ENCODE results near the gene DNAJB14. TPM values are rescaled to one million over a fixed set of nuclear protein-coding genes. Genes with fewer than 3 reads are reported as not detected.

DNAJB14 gene
- total RNA-seq, 1 experiment from 2014 or later: 15.2 TPM

DNA sequence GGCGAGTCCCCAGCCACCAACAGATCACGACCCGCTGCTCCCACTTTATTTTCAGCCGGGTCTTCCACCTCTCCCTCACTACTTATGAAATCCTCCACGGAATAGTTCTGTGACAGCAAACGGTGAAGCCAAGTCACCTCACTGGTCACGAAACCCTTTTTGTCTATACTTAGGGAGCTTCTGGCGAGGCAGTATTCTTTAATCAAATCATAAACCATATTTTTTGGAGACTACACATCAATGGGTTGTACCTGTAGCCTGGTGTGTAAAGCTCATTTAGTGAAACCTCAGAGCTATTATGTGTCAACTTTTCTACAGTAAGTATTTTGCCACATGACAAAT lies 4.5 kb upstream of the DNAJB14 start:
- Histone ChIP-seq H3K27me3 (ENCODE audit: control insufficient read depth, insufficient read depth, low read length) (no peaks in the 10 kb centered on the region), H3K4me3 (ENCODE audit: insufficient read depth, low read depth, low read length) (peak overlapping the region; percentile 46), H3K36me3 (replicated peaks; ENCODE audit: control insufficient read depth, insufficient read depth, low read length) (peaks cover 8% of the 10 kb centered on the region)
- no peak for DNase-seq

DNA sequence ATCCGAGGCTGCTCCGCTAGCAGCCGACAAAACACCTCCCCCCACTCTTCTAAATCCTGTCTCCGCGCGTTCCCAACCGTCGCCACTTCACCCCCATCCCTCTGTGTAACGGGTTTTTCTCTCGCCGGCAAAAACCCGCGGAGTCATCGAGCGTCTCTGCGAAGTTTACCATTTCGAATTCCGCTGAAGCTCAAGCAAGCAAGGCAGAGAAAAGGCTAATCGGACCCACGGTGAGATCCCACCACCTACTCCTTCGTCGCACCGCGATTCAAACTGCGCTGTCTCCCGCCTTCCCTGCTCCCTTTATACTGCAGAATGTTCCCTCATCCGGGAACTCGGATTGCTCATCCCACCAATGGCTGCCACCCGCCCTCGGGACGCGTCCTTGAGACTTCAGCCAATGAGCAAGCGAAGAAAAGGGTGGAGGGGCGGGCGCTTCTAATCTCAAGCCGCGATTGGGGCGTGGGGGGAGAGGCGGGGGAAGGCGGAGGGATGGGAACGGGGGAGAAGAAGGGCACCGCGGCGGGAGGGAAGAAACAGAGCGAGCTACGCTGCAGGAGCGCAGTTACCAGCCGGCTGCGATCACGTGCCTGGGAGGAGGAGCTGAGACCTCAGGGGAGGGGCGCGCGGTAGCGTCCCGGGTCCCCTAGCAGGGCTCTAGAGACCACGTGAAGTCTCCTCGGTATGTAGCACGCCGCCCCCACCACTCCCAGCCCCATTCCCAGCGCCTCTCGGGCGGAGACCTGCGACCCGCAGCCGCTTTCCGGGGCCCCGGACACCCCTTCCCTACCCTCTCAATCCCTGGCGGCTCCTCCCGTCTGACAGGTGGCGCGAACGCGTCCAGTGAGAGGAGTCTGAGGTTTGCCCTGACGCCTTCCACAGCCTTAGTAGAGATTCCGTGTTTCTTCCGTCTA lies 3.8 kb upstream of the DNAJB14 start, which contains the start of gene H2AZ1:
TSS of gene H2AZ1 (minus strand) at position 277 of the 914 bp plus-strand sequence. CDS start at position 172, 105 bp downstream.
- no peaks in the 10 kb centered on the region for H3K27me3 ChIP-seq (ENCODE audit: control insufficient read depth, insufficient read depth, low read length)
- peaks cover 8% of the 10 kb centered on the region for H3K36me3 ChIP-seq (replicated peaks; ENCODE audit: control insufficient read depth, insufficient read depth, low read length)
- peak within 1 kb of the TSS; percentile 88 for H3K4me3 ChIP-seq (ENCODE audit: insufficient read depth, low read depth, low read length)
- DNase-seq: peak; percentile 94

DNA sequence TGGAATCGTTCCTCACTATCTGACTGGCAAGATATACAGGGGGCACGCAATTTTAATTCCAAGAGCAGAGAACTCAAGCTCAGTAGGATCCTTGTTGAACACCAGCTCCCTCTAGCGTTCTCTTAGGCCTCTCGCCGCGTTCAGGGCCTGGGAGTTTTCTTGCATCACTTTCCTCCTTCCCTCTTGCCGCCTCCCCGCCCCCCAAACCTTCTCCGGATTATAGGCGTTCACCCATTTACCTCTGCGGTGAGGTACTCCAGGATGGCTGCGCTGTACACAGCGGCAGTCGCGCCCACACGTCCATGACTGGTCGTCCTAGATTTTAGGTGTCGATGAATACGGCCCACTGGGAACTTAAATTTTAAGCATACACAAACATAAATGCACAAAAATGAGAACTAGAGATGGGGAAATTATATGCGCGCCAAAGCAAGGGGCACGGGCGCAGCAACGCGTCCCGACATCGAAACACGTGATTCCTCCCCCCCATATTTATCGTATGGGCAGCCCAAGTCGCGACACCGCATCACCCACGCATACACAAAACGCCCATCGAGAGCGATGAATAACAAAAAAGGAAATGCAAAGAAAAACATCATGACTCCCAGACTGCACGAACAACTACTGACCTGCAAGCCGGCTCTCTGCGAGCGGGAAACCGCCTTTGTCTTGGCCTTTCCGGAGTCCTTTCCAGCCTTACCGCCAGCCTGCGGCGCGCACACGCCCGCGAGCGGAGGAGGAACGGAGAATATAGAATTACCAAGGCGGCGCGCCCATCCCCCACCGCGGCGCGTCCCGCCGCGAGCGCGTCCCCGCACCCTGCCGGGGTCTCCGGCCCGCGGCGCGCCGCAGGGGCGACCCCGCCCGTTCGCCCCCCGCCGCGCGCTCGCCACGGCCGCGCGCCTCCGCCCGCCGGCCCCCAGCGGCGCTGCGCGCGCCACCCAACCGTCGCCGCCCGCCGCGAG lies 2.9 kb upstream of the DNAJB14 start:
- Histone ChIP-seq H3K27me3 (ENCODE audit: control insufficient read depth, insufficient read depth, low read length) (no peaks in the 10 kb centered on the region), H3K36me3 (replicated peaks; ENCODE audit: control insufficient read depth, insufficient read depth, low read length) (peaks cover 8% of the 10 kb centered on the region)
- peak; percentile 75 for DNase-seq

DNA sequence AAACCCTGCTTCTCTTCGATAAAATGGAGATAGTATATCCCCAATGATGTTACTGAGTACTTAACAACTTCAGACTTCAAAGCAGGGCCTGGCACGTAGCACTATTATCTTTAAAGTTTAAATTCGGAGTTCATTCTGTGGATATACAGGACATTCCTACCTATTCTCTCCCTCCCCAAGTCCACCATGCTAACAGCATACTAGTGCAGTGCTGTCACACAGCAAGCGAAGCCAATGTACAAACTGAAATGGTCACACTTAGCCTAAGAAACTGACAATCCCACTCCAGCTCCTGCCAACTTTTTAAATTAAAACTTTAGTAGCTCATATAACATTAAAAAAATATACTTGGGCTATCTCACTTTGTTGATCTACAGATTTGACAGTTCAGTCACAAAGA lies 1.2 kb upstream of the DNAJB14 start:
- no peaks in the 10 kb centered on the region for H3K27me3 ChIP-seq (ENCODE audit: control insufficient read depth, insufficient read depth, low read length)
- no peak overlapping the region for H3K4me3 ChIP-seq (ENCODE audit: insufficient read depth, low read depth, low read length)
- no peak for DNase-seq
- H3K36me3 ChIP-seq (replicated peaks; ENCODE audit: control insufficient read depth, insufficient read depth, low read length): peaks cover 8% of the 10 kb centered on the region

More for the DNA sequence above, 2.9 kb upstream of the DNAJB14 start:
- peak overlapping the region; percentile 88 for H3K4me3 ChIP-seq (ENCODE audit: insufficient read depth, low read depth, low read length)

DNA sequence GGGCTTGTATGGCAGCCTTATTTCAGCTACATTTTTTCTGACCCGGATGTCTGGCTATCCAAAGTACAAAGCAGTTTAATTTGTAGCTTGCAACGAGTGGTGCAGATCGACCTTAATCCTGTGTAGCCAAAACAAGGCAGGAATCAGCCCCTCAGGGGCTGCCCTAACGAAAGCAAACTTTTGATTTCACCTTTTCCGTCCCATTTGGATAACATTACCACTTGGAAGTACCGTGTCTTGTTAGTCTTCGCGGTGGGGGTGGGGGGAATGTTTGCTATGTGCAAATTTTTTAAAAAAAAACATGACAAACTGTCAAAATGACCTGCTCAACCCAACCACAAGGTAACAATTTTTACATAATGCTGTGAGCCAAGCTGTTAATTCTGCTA lies 766 bp upstream of the DNAJB14 start:
- no peaks in the 10 kb centered on the region for H3K27me3 ChIP-seq (ENCODE audit: control insufficient read depth, insufficient read depth, low read length)
- no peak for DNase-seq
- H3K36me3 ChIP-seq (replicated peaks; ENCODE audit: control insufficient read depth, insufficient read depth, low read length): peaks cover 8% of the 10 kb centered on the region
- peak overlapping the region; percentile 87 for H3K4me3 ChIP-seq (ENCODE audit: insufficient read depth, low read depth, low read length)

DNA sequence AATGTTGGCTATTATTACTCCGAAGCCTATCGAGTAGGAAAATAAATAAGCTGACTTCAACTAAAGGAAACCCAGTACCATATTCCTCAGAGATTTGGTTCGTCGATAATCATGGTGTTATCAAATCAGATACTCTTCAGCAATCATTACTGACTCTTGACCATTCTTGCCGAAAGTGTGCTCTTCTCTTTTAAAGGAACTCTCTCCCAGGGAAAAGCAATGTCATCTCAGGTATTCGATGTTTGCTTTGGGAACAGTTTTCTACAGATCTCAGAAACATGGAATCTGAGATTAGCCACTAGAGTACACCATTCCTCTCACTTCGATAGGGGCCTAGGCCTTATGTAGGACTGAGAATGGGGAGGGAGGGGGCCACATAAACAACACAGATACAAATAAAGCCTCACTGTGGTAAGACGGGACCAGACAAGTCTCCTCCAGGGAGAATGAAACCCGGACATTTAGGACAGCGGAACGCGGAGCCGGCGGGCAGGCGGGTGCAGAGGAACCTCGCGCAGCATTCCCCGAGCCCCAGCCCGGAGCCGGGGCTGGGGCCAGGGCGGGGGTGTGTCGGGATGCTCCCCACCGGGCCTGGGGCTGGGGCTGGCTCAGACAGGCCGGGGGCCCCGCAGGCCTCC lies 581 bp downstream of the DNAJB14 start:
- DNase-seq: peak; percentile 79
- H3K36me3 ChIP-seq (replicated peaks; ENCODE audit: control insufficient read depth, insufficient read depth, low read length): peaks cover 8% of the 10 kb centered on the region
- H3K4me3 ChIP-seq (ENCODE audit: insufficient read depth, low read depth, low read length): peak overlapping the region; percentile 87
- no peaks in the 10 kb centered on the region for H3K27me3 ChIP-seq (ENCODE audit: control insufficient read depth, insufficient read depth, low read length)

DNA sequence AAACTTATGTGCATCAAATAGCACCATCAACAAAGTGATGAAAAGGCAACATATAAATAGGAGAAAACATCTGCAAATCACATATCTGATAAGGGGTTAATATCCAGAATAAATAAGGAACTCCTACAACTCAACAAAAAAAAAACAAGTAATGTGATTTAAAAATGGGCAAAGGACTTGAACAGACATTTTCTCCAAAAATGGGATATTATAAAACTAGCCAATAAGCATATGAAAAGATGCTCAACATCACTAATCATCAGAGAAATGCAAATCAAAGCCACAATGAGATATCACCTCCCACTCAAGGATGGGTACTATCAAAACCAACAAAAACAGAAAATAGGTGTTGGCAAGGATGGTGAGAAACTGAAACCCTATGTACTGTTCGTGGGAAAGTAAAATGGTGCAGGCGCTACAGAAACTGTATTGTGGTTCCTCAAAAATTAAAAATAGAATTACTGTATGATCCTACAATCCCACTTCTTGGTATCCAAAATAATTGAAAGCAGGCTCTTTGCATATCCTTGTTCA lies 2.4 kb downstream of the DNAJB14 start:
- H3K36me3 ChIP-seq (replicated peaks; ENCODE audit: control insufficient read depth, insufficient read depth, low read length): peaks cover 8% of the 10 kb centered on the region
- H3K4me3 ChIP-seq (ENCODE audit: insufficient read depth, low read depth, low read length): no peak overlapping the region
- DNase-seq: no peak
- no peaks in the 10 kb centered on the region for H3K27me3 ChIP-seq (ENCODE audit: control insufficient read depth, insufficient read depth, low read length)

DNA sequence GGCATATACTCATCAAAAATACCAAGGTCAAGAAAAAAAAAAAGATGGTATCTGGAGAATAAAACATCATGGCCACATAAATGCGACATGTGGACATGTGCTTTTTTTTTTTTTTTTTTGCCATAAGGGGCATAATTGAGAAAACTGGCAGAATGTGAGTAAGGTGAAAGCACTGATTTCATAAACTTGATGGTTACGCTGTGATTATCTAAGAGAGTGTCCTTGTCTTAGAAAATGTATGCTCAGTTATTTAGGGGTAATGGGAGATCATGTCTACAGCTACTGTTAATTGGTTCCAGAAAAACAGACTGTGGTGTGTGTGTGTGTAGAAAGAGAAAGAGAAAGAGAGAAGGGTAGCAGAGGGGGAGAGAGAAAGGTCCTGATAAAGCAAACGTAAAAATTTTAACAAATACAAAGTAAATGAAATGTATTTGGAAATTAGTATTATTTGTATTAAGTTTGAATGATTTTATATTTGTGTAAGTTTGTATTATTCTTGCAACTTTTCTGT lies 8.1 kb downstream of the DNAJB14 start:
- no peak for DNase-seq
- Histone ChIP-seq H3K36me3 (replicated peaks; ENCODE audit: control insufficient read depth, insufficient read depth, low read length) (no peaks in the 10 kb centered on the region; the same call in 1 of the 2 replicates), H3K27me3 (ENCODE audit: control insufficient read depth, insufficient read depth, low read length) (no peaks in the 10 kb centered on the region), H3K4me3 (ENCODE audit: insufficient read depth, low read depth, low read length) (no peak overlapping the region)

DNA sequence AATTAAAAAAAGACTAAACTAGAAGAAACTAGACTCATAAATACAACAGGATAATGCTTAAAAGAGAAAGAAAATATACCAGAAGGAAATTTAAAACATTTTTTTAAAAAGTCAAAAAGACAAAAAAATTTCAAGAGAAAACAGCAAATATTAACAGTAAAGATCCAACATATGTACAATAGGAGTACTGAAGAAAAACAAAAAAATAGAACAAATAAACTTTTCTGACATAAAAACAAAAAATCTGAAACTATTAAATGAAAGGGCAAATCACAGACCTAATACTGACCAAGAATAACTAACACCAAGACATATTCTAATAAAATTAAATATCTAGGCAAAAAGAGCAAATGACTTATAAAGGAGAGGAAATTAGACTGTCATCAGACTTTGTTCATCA lies 11.5 kb downstream of the DNAJB14 start:
- Histone ChIP-seq H3K27me3 (ENCODE audit: control insufficient read depth, insufficient read depth, low read length) (no peaks in the 10 kb centered on the region), H3K36me3 (replicated peaks; ENCODE audit: control insufficient read depth, insufficient read depth, low read length) (no peaks in the 10 kb centered on the region), H3K4me3 (ENCODE audit: insufficient read depth, low read depth, low read length) (no peak overlapping the region)
- DNase-seq: no peak

DNA sequence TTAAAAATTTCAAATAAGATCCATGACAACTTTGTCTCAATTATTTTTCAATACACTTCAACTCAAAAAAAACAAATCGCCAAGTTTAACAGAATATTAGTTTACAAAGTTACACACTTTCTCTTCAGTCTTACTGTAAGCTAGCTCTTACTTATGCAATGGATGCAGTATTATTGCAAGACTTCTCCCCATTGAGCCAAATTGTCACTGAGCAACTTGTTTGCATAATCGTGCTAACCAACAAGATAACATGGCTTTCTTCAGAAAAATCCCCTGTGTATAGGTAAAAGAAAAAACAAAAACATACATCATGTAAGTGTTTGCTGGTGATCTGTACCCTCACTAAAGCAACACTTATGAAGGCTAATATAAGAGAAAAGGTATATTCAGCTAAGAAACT lies 18.9 kb downstream of the DNAJB14 start:
- H3K27me3 ChIP-seq (ENCODE audit: control insufficient read depth, insufficient read depth, low read length): no peaks in the 10 kb centered on the region
- no peak for DNase-seq
- H3K4me3 ChIP-seq (ENCODE audit: insufficient read depth, low read depth, low read length): no peak overlapping the region
- no peaks in the 10 kb centered on the region for H3K36me3 ChIP-seq (replicated peaks; ENCODE audit: control insufficient read depth, insufficient read depth, low read length)

DNA sequence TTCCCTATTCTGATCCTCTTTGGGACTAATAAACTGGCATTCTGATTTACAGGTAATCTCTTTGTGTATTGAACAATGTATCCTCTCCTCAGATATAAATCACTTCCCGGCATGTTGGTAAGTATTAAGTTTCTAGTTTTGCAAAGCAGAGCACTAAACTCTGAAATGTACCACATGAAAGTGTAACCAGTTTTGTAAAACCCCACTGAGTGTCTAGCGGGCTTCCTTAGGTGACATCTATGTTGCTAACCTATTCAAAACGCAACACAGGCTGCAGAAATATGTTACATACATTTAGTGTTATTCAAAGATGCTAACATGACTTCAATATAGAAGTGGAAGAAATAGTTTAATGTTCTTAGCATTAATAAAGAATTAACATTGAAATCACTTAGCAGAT lies 25.2 kb downstream of the DNAJB14 start:
- no peaks in the 10 kb centered on the region for H3K27me3 ChIP-seq (ENCODE audit: control insufficient read depth, insufficient read depth, low read length)
- no peak overlapping the region for H3K4me3 ChIP-seq (ENCODE audit: insufficient read depth, low read depth, low read length)
- no peaks in the 10 kb centered on the region; the same call in 1 of the 2 replicates for H3K36me3 ChIP-seq (replicated peaks; ENCODE audit: control insufficient read depth, insufficient read depth, low read length)
- no peak for DNase-seq

DNA sequence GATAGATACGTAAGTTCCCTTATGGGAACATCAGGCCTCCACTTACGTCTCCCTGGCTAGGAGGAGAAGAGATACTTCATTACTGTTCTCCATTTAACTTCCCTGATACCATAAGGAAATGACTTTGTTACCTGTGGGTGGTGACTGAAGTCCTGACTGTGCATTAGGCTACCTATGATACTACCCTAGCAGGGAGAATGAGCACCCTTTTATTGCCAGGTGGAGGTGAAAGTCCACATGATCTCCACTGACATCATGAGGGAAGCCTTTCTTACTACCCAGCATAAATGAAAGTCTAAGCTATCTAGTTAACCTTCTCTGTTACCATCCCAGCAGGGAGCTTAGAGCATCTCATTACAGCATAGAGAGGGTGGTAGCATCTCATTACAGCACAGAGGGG lies 27.8 kb downstream of the DNAJB14 start:
- DNase-seq: no peak
- Histone ChIP-seq H3K36me3 (replicated peaks; ENCODE audit: control insufficient read depth, insufficient read depth, low read length) (no peaks in the 10 kb centered on the region; the same call in 1 of the 2 replicates), H3K27me3 (ENCODE audit: control insufficient read depth, insufficient read depth, low read length) (no peaks in the 10 kb centered on the region), H3K4me3 (ENCODE audit: insufficient read depth, low read depth, low read length) (no peak overlapping the region)

DNA sequence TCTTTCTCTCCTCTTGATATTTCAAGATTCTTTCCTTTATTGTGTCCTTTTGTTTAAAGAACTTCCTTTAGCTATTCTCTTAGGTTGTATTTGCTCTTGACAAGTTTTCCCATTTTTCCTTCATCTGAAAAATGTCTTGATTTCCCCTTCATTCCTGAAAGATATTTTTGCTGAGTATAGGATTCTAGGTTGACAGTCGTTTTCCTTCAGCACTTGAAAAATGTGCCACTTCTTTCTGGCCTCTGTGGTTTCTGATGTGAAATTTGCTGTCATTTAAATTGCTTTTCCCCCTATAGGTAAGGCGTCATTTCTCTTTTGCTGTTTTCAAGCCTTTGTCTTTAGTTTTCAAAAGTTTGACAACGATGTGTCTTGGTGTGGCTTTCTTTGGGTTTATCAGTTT lies 28.8 kb downstream of the DNAJB14 start:
- DNase-seq: no peak
- H3K4me3 ChIP-seq (ENCODE audit: insufficient read depth, low read depth, low read length): no peak overlapping the region
- no peaks in the 10 kb centered on the region; the same call in 1 of the 2 replicates for H3K36me3 ChIP-seq (replicated peaks; ENCODE audit: control insufficient read depth, insufficient read depth, low read length)
- no peaks in the 10 kb centered on the region for H3K27me3 ChIP-seq (ENCODE audit: control insufficient read depth, insufficient read depth, low read length)

DNA sequence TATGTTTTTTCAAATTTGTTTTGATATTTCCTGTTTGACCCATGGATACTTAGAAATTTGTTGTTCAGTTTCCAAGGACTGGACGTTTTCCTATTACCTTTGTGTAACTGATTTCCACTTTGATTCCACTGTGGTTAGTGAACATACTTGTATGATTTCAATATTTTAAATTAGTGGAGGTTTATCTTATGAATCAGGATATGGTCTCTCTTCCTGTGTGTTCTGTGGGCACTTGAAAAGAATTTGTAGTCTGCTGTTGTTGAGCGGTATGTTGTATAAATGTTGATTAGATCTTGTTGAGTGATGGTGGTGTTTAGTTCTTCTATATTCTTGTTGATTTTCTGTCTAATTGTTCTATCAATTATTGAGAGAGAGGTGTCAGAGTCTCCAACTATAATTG lies 31.0 kb downstream of the DNAJB14 start:
- H3K27me3 ChIP-seq (ENCODE audit: control insufficient read depth, insufficient read depth, low read length): no peaks in the 10 kb centered on the region
- H3K4me3 ChIP-seq (ENCODE audit: insufficient read depth, low read depth, low read length): no peak overlapping the region
- DNase-seq: no peak
- no peaks in the 10 kb centered on the region; the same call in 1 of the 2 replicates for H3K36me3 ChIP-seq (replicated peaks; ENCODE audit: control insufficient read depth, insufficient read depth, low read length)
